Ovary (tissue), 3 donors: ENCODE data around the gene LSS.

Source experiments
- EP300 ChIP-seq: sonication (generic); formaldehyde crosslinking; IDR thresholded peaks from one replicate; pipeline ENCODE4 v1.6.1; 2017; ENCODE audit warnings: antibody characterized with exemption
- POLR2A ChIP-seq: fragments of 450-650 bp; IDR thresholded peaks from one replicate; pipeline ENCODE4 v1.6.1; 2017; ENCODE audit warnings: antibody characterized with exemption, mild to moderate bottlenecking, moderate library complexity
- TF ChIP-seq, protein P1 (sequence below), 3 donors: fragments of 450-650 bp in 2 of 3; fragments of 200-600 bp in 1 of 3; IDR thresholded peaks; one replicate each; pipeline versions ENCODE4 v1.5.1 to v1.8.0; 2016 to 2022; ENCODE audit warnings: antibody characterized with exemption in 3 of 3, mild to moderate bottlenecking in 1 of 3
- donor health status: DM: no; HTN: no; CAD: no.

DNA sequence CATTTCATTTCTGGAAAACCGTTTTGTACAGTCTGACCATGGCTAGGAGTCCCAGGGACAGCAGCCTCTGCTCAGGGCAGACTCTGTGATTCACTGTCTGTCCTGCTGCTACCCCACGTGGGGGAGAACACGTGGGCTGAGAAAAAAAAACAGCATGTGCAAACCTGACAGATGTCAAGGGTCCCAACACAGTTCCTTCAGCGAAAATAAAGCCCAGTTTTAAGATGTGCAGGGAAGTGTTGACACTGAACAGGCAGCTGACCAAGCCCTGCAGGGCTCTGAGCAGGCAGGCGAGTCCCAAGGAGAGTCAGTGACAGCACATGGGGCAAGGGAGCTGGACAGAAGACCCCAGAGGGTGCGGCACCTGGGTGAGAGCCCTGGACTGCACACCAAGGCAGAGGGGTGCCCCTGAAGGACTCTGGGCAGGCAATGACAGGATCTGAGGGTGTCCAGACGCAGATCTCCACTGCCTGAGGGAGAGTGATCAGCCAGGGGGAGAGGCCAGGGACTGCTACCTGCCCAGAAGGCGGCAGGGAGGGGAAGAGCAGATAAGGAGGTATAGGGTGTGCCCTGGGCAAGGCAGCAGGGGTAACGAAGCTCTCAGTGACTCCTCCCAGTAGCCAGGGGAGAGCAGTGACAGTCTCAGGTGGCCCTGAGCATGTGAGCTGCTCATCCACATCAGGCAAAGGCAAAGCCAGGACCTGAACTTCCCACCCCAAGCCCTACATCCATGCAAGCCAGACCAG lies 39.2 kb downstream of the LSS start:
- TF ChIP-seq, protein P1, sequence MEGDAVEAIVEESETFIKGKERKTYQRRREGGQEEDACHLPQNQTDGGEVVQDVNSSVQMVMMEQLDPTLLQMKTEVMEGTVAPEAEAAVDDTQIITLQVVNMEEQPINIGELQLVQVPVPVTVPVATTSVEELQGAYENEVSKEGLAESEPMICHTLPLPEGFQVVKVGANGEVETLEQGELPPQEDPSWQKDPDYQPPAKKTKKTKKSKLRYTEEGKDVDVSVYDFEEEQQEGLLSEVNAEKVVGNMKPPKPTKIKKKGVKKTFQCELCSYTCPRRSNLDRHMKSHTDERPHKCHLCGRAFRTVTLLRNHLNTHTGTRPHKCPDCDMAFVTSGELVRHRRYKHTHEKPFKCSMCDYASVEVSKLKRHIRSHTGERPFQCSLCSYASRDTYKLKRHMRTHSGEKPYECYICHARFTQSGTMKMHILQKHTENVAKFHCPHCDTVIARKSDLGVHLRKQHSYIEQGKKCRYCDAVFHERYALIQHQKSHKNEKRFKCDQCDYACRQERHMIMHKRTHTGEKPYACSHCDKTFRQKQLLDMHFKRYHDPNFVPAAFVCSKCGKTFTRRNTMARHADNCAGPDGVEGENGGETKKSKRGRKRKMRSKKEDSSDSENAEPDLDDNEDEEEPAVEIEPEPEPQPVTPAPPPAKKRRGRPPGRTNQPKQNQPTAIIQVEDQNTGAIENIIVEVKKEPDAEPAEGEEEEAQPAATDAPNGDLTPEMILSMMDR (IDR thresholded peaks at IDR 0.05): no peak
- TF ChIP-seq POLR2A: no peak
- no peak for TF ChIP-seq EP300
